ENCODE results near the gene CYP4F12. TPM values are rescaled to one million over a fixed set of nuclear protein-coding genes. Genes with fewer than 3 reads are reported as not detected.
A peak's percentile ranks its signal among the peaks of the same experiment; 100 is the strongest.
"Not testable (repeated sequence)": the region's sequence is repeated elsewhere in the genome, so short reads cannot be mapped to it uniquely, and the experiment has no call there.

The CYP4F12 gene
- total RNA-seq, 1 experiment from 2014 or later: not detected

- DNase-seq (ENCODE audit: low read depth): not testable (repeated sequence)
Measured at GRCh38 chr19:15650123-15650522, 22.8 kb upstream of the CYP4F12 start.

DNA sequence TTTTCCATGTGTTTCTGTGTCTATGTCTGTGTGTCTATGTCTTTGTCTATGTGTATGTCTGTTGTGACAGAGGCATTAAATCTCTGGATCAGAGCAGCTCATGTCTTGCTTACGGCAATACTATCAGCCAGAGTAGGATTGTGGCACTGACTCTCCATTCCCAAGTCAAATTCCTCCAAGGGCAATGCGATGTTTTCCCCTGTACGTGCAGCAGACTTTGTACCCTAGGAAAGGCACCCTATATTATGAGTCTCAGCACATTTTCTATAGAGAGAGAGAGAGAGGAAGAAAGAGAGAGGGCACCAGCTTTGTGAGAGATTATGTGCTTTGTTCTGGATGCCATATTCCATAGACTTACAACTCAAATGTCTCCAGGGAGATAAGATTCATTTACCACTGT, 21.1 kb upstream of the CYP4F12 start:
- DNase-seq (ENCODE audit: low read depth): no peak

DNA sequence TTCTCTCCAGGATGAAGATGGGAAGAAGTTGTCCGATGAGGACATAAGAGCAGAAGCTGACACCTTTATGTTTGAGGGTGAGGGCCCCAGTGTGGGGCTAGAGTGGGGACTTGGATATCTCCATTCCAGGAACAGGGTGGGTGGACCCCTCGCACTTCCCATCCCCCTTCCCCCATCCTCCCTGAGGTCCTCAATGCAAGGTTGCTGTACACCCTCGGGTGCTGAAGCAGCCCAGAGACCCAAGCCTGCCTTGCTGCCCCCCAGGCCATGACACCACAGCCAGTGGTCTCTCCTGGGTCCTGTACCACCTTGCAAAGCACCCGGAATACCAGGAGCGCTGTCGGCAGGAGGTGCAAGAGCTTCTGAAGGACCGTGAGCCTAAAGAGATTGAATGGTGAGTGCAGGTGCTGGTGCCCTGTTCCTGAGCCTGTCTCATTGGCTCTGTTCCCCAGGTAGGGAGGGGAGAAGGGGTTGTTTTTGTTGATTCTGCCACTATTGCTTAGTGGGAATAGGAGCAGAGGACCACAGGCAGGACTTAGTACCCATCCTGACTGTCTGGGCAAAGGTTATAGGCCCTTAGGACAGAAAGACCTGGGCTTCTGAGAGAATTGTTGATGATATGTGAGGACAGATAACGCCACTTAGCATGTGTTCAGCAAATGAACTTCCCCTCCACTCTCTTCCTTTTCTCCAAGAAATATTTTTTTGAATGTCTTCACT, 20.2 kb upstream of the CYP4F12 start:
- no peak for DNase-seq (ENCODE audit: low read depth)

- no peak for DNase-seq (ENCODE audit: low read depth)
Measured at GRCh38 chr19:15656467-15656866, 16.4 kb upstream of the CYP4F12 start.

DNA sequence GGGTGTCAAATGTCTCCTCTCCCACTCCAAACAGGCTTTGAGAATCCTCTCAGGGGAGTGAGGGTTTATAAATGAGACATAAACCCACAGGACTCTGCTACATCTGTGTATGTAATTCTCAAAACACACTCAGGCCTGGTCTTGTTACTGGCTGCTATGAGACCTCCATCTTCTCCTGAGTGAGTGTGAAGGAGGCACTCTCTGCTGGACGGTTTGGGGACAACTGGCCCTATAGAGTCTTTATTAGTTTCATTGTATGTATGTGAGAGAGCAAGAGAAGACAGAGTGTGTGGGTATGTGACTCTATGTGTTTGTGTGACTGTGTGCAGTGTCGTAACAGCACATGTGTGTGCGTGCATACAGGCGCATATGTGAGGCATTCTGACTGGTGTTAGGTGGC, 9.6 kb upstream of the CYP4F12 start:
- DNase-seq (ENCODE audit: low read depth): no peak

GRCh38 chr19:15666186-15666585, 6.7 kb upstream of the CYP4F12 start:
- no peak for DNase-seq (ENCODE audit: low read depth)

DNA sequence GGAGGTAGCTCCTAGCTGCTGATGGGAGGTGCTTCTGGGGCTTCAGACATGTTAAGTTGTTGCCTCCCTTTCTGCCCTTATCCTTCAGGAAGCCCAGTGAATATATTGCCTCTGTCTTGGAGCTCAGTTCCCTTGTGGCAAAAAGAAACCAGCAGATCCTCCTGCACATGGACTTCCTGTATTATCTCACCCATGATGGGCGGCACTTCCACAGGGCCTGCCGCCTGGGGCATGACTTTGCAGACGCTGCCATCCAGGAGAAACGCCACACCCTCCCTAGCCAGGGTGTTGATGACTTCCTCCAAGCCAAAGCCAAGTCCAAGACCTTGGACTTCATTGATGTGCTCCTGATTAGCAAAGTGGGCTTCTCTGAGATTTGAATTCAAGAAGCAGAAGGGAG, 6.0 kb upstream of the CYP4F12 start:
- no peak for DNase-seq (ENCODE audit: low read depth)

GRCh38 chr19:15669440-15669839, 3.4 kb upstream of the CYP4F12 start:
- DNase-seq (ENCODE audit: low read depth): no peak

- DNase-seq (ENCODE audit: low read depth): no peak
Measured at GRCh38 chr19:15669891-15670290, 3.0 kb upstream of the CYP4F12 start.

DNA sequence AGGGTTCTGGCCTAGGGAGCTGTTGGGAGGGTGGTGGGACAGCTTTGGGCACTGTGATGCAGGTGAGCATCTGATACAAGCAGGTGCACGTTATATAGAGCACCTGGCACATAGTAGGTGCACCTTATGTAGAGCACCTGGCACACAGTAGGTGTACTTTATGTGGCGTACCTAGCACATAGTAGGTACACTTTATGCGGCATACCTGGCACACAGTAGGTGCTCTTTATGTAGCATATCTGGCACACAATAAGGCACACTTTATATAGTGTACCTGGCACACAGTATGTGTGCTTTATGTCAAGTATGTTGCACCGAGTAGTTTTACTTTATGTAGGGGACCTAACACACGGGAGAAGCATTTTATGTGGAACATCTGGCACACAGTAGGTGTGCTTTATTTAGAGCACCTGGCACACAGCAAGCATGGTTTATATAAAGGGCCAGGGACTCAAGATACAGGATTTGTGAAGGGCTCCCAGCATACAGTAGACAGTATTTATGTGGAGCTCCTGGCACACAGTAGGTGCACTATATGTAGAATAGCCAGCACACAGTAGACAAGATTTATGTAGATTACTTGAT, 1.6 kb upstream of the CYP4F12 start:
- DNase-seq (ENCODE audit: low read depth): no peak

GRCh38 chr19:15671891-15672579, 852 bp upstream of the CYP4F12 start:
- DNase-seq (ENCODE audit: low read depth): no peak

GRCh38 chr19:15673176-15673654, 328 bp downstream of the CYP4F12 start:
- DNase-seq (ENCODE audit: low read depth): peak; percentile 28

DNA sequence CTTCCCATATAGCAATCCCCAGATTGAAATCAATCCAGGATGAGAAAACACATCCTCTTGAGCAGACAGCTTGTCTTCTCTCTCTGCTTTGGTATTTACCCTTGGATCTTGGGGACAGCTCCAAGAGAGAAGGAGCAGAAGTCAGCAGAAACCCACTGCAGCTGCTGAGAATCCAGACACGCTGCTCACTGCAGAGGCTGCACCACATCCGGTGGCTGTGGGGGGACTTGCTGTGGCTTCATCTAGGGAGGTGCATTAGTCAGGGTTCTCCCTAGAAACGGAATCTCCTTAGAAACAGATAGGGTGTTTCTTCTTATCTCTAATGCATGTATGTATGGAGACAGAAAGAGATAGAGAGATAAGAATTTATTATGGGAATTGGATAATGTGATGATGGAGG, 2.7 kb downstream of the CYP4F12 start:
- DNase-seq (ENCODE audit: low read depth): no peak

DNA sequence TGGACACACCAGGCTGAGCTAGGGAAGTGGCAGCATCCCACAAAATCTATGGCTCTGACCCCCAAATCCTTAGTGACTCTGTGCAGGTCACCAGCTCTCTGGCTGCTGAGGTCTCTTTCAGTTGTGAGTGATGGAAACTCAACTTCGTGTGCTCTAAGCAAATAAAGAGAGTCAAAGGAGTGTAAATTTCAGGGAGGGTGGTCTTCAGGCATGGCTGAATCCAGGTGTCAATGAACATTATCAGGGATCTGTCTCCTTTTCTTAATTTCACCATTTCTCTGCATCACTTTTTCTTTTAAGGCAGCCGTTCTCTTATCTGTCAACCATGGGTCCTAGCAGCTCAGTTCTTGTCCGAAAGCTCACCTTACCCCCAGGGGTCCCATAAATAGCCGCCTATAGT, 6.2 kb downstream of the CYP4F12 start:
- DNase-seq (ENCODE audit: low read depth): no peak

DNA sequence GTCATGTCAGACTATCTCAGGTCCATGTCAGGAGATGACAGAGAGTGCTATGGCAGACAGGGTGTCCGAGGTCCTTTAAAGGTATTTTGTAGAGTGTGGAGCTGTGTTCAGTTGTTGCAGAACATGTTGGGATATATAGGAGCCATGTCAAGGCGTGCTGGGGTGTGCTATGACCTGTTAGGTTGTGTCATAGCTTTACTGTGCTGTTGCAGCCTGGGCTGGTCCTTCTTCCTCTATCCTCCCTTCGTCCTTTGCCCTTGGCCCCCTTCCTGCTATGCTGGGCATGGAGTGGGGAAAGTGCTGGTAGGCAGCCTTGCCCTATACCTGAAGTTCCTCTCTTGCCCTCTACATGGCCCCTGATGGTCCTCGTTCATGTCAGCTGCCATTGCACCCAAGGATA, 7.0 kb downstream of the CYP4F12 start:
- not testable (repeated sequence) for DNase-seq (ENCODE audit: low read depth)

GRCh38 chr19:15680478-15681322, 7.8 kb downstream of the CYP4F12 start:
- DNase-seq (ENCODE audit: low read depth): no peak

DNA sequence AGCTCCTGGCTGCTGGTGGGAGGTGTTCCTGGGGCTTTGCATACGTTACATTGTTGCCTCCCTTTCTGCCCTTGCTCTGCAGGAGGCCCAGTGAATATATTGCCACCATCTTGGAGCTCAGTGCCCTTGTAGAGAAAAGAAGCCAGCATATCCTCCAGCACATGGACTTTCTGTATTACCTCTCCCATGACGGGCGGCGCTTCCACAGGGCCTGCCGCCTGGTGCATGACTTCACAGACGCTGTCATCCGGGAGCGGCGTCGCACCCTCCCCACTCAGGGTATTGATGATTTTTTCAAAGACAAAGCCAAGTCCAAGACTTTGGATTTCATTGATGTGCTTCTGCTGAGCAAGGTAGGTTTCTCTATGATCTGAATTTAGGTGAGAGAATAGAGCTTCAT, 10.5 kb downstream of the CYP4F12 start:
- DNase-seq (ENCODE audit: low read depth): no peak

DNA sequence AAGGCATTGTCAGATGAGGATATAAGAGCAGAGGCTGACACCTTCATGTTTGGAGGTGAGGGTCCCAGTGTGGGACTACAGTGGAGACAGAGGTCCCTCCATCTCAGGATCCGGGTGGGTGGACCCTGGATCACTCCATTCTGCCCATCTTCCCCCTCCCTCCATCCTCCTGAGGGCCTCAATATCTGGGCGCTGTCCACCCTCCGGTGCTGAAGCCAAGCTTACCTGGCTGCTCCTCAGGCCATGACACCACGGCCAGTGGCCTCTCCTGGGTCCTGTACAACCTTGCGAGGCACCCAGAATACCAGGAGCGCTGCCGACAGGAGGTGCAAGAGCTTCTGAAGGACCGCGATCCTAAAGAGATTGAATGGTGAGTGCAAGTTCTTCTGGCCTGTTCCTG, 11.9 kb downstream of the CYP4F12 start:
- no peak for DNase-seq (ENCODE audit: low read depth)

DNA sequence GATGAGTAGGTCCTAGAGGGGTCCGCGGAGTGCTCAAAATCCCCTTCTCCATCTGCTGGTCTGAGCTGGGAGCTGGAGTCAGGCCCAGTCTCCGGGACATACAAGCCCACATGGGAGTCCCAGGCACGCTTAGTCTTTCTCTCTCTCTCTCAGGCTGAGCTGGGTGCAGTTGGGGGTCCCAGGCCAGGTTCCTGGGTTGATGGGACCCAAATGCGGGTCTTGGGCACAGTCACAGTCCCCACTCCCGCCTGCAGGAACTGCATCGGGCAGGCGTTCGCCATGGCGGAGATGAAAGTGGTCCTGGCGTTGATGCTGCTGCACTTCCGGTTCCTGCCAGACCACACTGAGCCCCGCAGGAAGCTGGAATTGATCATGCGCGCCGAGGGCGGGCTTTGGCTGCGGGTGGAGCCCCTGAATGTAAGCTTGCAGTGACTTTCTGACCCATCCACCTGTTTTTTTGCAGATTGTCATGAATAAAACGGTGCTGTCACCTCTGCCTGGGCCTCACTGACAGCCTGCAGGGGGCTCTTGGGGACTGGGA, 23.8 kb downstream of the CYP4F12 start:
- no peak for DNase-seq (ENCODE audit: low read depth)

- DNase-seq (ENCODE audit: low read depth): peak; percentile 8
Measured at GRCh38 chr19:15701757-15702533, 29.1 kb downstream of the CYP4F12 start.

GRCh38 chr19:15702534-15702930, 29.6 kb downstream of the CYP4F12 start:
- DNase-seq (ENCODE audit: low read depth): peak; percentile 61

All from M059J (cell line).